Transverse colon (tissue), 4 donors: ENCODE results near the gene PIAS1.

Source experiments
- POLR2A ChIP-seq: fragments of 450-650 bp; IDR thresholded peaks from one replicate; pipeline ENCODE4 v1.6.1; 2016; ENCODE audit warnings: antibody characterized with exemption, mild to moderate bottlenecking, moderate library complexity
- POLR2AphosphoS5 ChIP-seq, 3 donors: sonication (generic); formaldehyde crosslinking; IDR thresholded peaks; one replicate each; pipeline ENCODE4 v1.6.1; 2016; ENCODE audit warnings: antibody characterized with exemption in 3 of 3
- TF ChIP-seq, protein P1 (sequence below), 5 experiments: fragments of 200-600 bp in 3 of 5; fragments of 450-650 bp in 2 of 5; sonication (generic) in 3 of 5; IDR thresholded peaks; 1 replicate in 2 of 5; 2 replicates in 3 of 5; pipeline ENCODE4 v1.5.1; 2016 to 2017; ENCODE audit warnings: antibody characterized with exemption in 5 of 5, inconsistent platforms in 3 of 5, mild to moderate bottlenecking in 2 of 5, moderate library complexity in 1 of 5

DNA sequence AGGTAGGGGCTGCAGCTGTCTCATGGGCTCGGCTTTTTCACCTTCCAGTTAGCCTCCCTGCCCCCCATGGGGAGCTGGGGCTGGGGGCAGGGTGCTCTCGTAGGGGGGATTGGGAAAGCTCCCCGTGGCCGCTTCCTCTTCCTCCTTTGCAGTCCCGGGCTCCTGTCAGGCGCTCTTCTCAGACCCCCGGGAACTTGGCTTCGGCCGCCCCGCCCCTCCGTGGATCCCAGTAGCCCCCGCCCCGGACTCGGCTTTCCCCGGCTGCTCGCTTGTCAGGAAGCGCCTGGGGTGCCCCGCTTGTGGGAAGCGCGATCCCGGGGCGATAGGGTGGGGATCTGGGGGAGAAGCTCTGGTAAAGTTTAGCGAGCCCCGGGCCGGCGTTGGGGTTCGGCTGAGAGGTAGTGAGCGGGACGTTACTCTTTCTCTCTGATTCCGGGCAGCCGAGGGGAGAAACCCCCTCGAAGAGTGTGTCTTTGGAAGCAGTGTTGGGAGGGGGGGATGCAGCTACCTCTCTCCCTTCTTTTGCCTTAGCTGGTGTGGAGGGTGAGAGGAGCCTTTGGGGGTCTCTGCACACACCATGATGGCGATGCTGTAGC lies 611 bp downstream of the PIAS1 start:
- TF ChIP-seq, protein P1, sequence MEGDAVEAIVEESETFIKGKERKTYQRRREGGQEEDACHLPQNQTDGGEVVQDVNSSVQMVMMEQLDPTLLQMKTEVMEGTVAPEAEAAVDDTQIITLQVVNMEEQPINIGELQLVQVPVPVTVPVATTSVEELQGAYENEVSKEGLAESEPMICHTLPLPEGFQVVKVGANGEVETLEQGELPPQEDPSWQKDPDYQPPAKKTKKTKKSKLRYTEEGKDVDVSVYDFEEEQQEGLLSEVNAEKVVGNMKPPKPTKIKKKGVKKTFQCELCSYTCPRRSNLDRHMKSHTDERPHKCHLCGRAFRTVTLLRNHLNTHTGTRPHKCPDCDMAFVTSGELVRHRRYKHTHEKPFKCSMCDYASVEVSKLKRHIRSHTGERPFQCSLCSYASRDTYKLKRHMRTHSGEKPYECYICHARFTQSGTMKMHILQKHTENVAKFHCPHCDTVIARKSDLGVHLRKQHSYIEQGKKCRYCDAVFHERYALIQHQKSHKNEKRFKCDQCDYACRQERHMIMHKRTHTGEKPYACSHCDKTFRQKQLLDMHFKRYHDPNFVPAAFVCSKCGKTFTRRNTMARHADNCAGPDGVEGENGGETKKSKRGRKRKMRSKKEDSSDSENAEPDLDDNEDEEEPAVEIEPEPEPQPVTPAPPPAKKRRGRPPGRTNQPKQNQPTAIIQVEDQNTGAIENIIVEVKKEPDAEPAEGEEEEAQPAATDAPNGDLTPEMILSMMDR (IDR thresholded peaks at IDR 0.05), result no peak
- TF ChIP-seq POLR2A (no peak), POLR2AphosphoS5 (IDR thresholded peaks at IDR 0.05) (no peak)
